Endodermal cell (in vitro differentiated cells): ENCODE results near the gene PAX8. TPM values are rescaled to one million over a fixed set of nuclear protein-coding genes. Genes with fewer than 3 reads are reported as not detected.

Experiments
- DNase-seq: peaks from one replicate; pipeline ENCODE4 v3.0.0-alpha.2; 2017
- H3K27ac ChIP-seq: 2 replicates; pipeline ENCODE4 v1.5.1; 2013; ENCODE audit warnings: mild to moderate bottlenecking, low read depth, low read length, moderate library complexity
- H3K27me3 ChIP-seq: 2 replicates; pipeline ENCODE4 v1.6.1; 2013; ENCODE audit warnings: mild to moderate bottlenecking, low read length, moderate library complexity; ENCODE audit not compliant: insufficient read depth, control insufficient read depth, poor library complexity, severe bottlenecking
- H3K36me3 ChIP-seq: 2 replicates; pipeline ENCODE4 v1.7.0; 2013; ENCODE audit warnings: mild to moderate bottlenecking, low read length, moderate library complexity; ENCODE audit not compliant: control insufficient read depth, insufficient read depth
- H3K4me1 ChIP-seq: one replicate; pipeline ENCODE4 v1.7.0; 2013; ENCODE audit warnings: low read length; ENCODE audit not compliant: control insufficient read depth, insufficient read depth
- H3K4me3 ChIP-seq: 2 replicates; pipeline ENCODE4 v1.5.1; 2013; ENCODE audit warnings: mild to moderate bottlenecking, low read length, moderate library complexity
- H3K9ac ChIP-seq: 2 replicates; pipeline ENCODE4 v1.6.1; 2013; ENCODE audit warnings: mild to moderate bottlenecking, low read length, moderate library complexity; ENCODE audit not compliant: poor library complexity, severe bottlenecking; ENCODE audit errors: extremely low read depth
- H3K9me3 ChIP-seq: 2 replicates; pipeline ENCODE4 v1.6.1; 2013; ENCODE audit warnings: mild to moderate bottlenecking, low read length, moderate library complexity; ENCODE audit not compliant: control insufficient read depth
- H3K27ac Mint-ChIP-seq: 2 replicates; pipeline ENCODE4 v1.8.0; 2020; ENCODE audit warnings: mixed read lengths
- H3K27me3 Mint-ChIP-seq: 2 replicates; pipeline ENCODE4 v1.8.0; 2021; ENCODE audit warnings: mild to moderate bottlenecking, mixed read lengths; ENCODE audit not compliant: insufficient read depth
- H3K36me3 Mint-ChIP-seq: 2 replicates; pipeline ENCODE4 v1.8.0; 2020; ENCODE audit warnings: low read depth, mixed read lengths
- H3K4me1 Mint-ChIP-seq: 2 replicates; pipeline ENCODE4 v1.8.0; 2020; ENCODE audit warnings: mixed read lengths
- H3K4me3 Mint-ChIP-seq: 2 replicates; pipeline ENCODE4 v1.8.0; 2020; ENCODE audit warnings: mild to moderate bottlenecking, moderate library complexity, mixed read lengths
- H3K9me3 Mint-ChIP-seq: 2 replicates; pipeline ENCODE4 v1.8.0; 2020; ENCODE audit warnings: mild to moderate bottlenecking, mixed read lengths
- WGBS, 2 experiments: methylation state at CpG; one replicate each; pipeline versions ENCODE4 v1.1.5 to v1.1.7; 2013; ENCODE audit warnings: missing lambda C conversion rate in 2 of 2, mixed read lengths in 1 of 2; ENCODE audit not compliant: insufficient coverage in 1 of 2, insufficient read length in 1 of 2; 5-methylcytosine and 5-hydroxymethylcytosine counted together
- total RNA-seq, 2 donors: library from RNA; stranded (reverse); fragmentation: NEBNext Ultra II Directional in 1 of 2; extraction: Animal tissue kit (Norgen Biotek cat#: 25700) in 1 of 2; gene quantifications; 2 replicates in 1 of 2; 3 replicates in 1 of 2; pipeline ENCODE4 v1.2.1, GENCODE V29; 2021
- TF ChIP-seq, protein P1 (sequence below): fragments of 200-600 bp; sonication (generic); conservative IDR thresholded peaks from 2 replicates; pipeline ENCODE4 v1.5.0; 2021; ENCODE audit warnings: antibody characterized with exemption, mild to moderate bottlenecking

PAX8 gene
- total RNA-seq, 2 donors from 2014 or later, result 0.09 to 0.11 TPM

DNA sequence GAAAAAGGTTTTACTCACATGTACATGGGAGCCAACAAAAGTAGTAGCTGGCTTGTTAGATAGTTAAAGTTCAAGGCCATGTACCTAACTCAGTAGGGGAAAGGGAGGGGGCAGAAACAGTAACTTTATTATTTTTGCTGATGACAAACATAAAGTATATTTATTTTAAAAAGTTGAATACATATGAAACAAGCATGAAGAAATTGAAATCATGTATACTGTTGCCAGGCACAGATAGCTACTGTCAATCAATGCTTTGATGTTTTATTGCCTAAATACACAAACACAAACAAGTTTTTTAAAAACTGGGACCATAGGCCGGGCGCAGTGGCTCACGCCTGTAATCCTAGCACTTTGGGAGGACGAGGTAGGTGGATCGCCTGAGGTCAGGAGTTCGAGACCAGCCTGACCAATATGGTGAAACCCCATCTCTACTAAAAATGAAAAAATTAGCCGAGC is 112.5 kb downstream of the PAX8 start:
- WGBS, 2 experiments, result 96 to 100% methylated on average over 2 to 7 of the region's 7 CpGs
- H3K4me1 Mint-ChIP-seq, result peaks cover 2% of the 10 kb centered on the region
- no peak overlapping the region for H3K4me3 Mint-ChIP-seq
- no peak overlapping the region for H3K27ac Mint-ChIP-seq
- Histone ChIP-seq H3K4me1 (no peaks in the 10 kb centered on the region), H3K9me3 (no peaks in the 10 kb centered on the region), H3K27me3 (no peaks in the 10 kb centered on the region), H3K27ac (no peak overlapping the region), H3K4me3 (no peak overlapping the region), H3K9ac (no peak overlapping the region), H3K36me3 (no peaks in the 10 kb centered on the region)
- no peaks in the 10 kb centered on the region for H3K9me3 Mint-ChIP-seq
- H3K27me3 Mint-ChIP-seq, result no peaks in the 10 kb centered on the region
- no peaks in the 10 kb centered on the region for H3K36me3 Mint-ChIP-seq
- DNase-seq, result no peak
- TF ChIP-seq, protein P1, sequence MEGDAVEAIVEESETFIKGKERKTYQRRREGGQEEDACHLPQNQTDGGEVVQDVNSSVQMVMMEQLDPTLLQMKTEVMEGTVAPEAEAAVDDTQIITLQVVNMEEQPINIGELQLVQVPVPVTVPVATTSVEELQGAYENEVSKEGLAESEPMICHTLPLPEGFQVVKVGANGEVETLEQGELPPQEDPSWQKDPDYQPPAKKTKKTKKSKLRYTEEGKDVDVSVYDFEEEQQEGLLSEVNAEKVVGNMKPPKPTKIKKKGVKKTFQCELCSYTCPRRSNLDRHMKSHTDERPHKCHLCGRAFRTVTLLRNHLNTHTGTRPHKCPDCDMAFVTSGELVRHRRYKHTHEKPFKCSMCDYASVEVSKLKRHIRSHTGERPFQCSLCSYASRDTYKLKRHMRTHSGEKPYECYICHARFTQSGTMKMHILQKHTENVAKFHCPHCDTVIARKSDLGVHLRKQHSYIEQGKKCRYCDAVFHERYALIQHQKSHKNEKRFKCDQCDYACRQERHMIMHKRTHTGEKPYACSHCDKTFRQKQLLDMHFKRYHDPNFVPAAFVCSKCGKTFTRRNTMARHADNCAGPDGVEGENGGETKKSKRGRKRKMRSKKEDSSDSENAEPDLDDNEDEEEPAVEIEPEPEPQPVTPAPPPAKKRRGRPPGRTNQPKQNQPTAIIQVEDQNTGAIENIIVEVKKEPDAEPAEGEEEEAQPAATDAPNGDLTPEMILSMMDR, result no peak

Other genes starting within 250 kb of the PAX8 start
- not detected for gene IL36B, start 226.1 kb downstream of the PAX8 start, total RNA-seq
- gene IL36RN, start 219.7 kb downstream of the PAX8 start, total RNA-seq, result not detected
- not detected for gene IL1F10, start 211.0 kb downstream of the PAX8 start, total RNA-seq
- gene IL1RN, start 151.3 kb downstream of the PAX8 start, total RNA-seq, result not detected
- 10 to 100 TPM in 1 of 2 donors, 1 to 10 TPM in 1; 5.2 to 13.3 TPM for gene PSD4, start 105.0 kb downstream of the PAX8 start, total RNA-seq
- 10 to 100 TPM; 40.9 to 47.2 TPM for gene ZNG1B, start 158.8 kb upstream of the PAX8 start, total RNA-seq
- gene FOXD4L1, start 219.7 kb upstream of the PAX8 start, total RNA-seq, result under 1 TPM; 0.15 to 0.22 TPM